Measurements from ENCODE around the gene HDLBP. TPM values are rescaled to one million over a fixed set of nuclear protein-coding genes. Genes with fewer than 3 reads are reported as not detected.

The HDLBP gene
- polyA plus RNA-seq, 3 donors = 50.4 to 73.1 (median 69.9) TPM

- Histone ChIP-seq H3K4me2 (replicated peaks; ENCODE audit: extremely low read depth, low read length, poor library complexity, severe bottlenecking) (no peak overlapping the region), H3K79me2 (ENCODE audit: insufficient read depth, low read length) (peaks cover 5% of the 10 kb centered on the region), H3K36me3 (replicated peaks in 1 of 2; ENCODE audit: control insufficient read depth in 1 of 2, insufficient read depth in 2 of 2, low read length in 2 of 2) (no peaks in the 10 kb centered on the region), H3K4me1 (ENCODE audit: control insufficient read depth in 1 of 2, insufficient read depth in 2 of 2, low read length in 2 of 2) (no peaks in the 10 kb centered on the region), H3K9ac (ENCODE audit: insufficient read depth, low read length, poor library complexity, severe bottlenecking) (no peak overlapping the region), H3K9me3 (replicated peaks in 1 of 2; ENCODE audit: control insufficient read depth in 1 of 2, insufficient read depth in 1 of 2, low read length in 2 of 2) (no peaks in the 10 kb centered on the region), H3K27me3 (ENCODE audit: control insufficient read depth in 2 of 2, insufficient read depth in 2 of 2, low read length in 2 of 2) (no peaks in the 10 kb centered on the region), H3K4me3 (replicated peaks in 1 of 3; ENCODE audit: low read depth in 2 of 3, low read length in 3 of 3) (no peak overlapping the region), H2AFZ (ENCODE audit: insufficient read depth, low read depth, low read length, poor library complexity, severe bottlenecking) (no peak overlapping the region), H4K20me1 (ENCODE audit: insufficient read depth, low read length) (peaks cover 33% of the 10 kb centered on the region), H3K27ac (ENCODE audit: low read depth in 1 of 2, low read length in 2 of 2) (no peak overlapping the region)
- no peak overlapping the region for H3K27ac Mint-ChIP-seq
- intact Hi-C loops (cut with micrococcal nuclease) = no loop called here
- no peak for DNase-seq
- H3K4me3 Mint-ChIP-seq = no peak overlapping the region
- no peaks in the 10 kb centered on the region for H3K9me3 Mint-ChIP-seq
- peaks cover 18% of the 10 kb centered on the region for H3K4me1 Mint-ChIP-seq
- WGBS (ENCODE audit: insufficient coverage) = no CpG with 5 or more reads among the region's 2 CpGs
- H3K36me3 Mint-ChIP-seq = peaks cover 2 to 10% of the 10 kb centered on the region in 2 donors
- TF ChIP-seq CTCF (IDR thresholded peaks at IDR 0.05) = no peak
- peaks cover 0 to 7% (median 2%) of the 10 kb centered on the region in 3 donors for H3K27me3 Mint-ChIP-seq (ENCODE audit: low read depth in 3 of 3)
These were observed 49.3 kb upstream of the HDLBP start for GRCh38 chr2:241364781-241365180.

DNA sequence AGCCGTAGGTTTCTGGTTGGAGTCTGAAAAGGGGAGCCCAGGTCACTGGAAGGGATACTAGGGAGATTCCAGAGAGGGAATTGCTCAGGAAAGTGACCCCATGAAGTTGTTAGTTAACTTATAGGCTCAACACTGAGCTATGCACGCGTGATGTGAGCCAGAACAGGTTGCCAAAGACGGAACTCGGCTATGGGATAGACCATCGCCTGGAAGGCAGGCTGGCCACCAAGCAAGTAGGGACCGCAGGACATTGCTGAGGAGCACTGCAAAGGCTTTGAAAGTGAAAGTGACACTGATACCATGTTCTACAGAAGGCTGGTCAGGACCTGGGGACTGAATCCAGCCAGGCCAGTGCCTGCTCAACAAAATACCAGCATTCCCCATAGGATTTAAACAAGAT, 48.0 kb upstream of the HDLBP start:
- intact Hi-C loops (cut with micrococcal nuclease) = no loop called here
- Histone ChIP-seq H3K27me3 (ENCODE audit: control insufficient read depth in 2 of 2, insufficient read depth in 2 of 2, low read length in 2 of 2) (no peaks in the 10 kb centered on the region), H3K36me3 (replicated peaks in 1 of 2; ENCODE audit: control insufficient read depth in 1 of 2, insufficient read depth in 2 of 2, low read length in 2 of 2) (no peaks in the 10 kb centered on the region), H3K9me3 (replicated peaks in 1 of 2; ENCODE audit: control insufficient read depth in 1 of 2, insufficient read depth in 1 of 2, low read length in 2 of 2) (no peaks in the 10 kb centered on the region), H3K4me1 (ENCODE audit: control insufficient read depth in 1 of 2, insufficient read depth in 2 of 2, low read length in 2 of 2) (peaks cover 5 to 6% of the 10 kb centered on the region in 2 donors), H3K9ac (ENCODE audit: insufficient read depth, low read length, poor library complexity, severe bottlenecking) (no peak overlapping the region), H3K4me2 (replicated peaks; ENCODE audit: extremely low read depth, low read length, poor library complexity, severe bottlenecking) (no peak overlapping the region), H4K20me1 (ENCODE audit: insufficient read depth, low read length) (peaks cover 27% of the 10 kb centered on the region), H3K4me3 (replicated peaks in 1 of 3; ENCODE audit: low read depth in 2 of 3, low read length in 3 of 3) (no peak overlapping the region), H3K27ac (ENCODE audit: low read depth in 1 of 2, low read length in 2 of 2) (no peak overlapping the region), H3K79me2 (ENCODE audit: insufficient read depth, low read length) (peaks cover 10% of the 10 kb centered on the region), H2AFZ (ENCODE audit: insufficient read depth, low read depth, low read length, poor library complexity, severe bottlenecking) (no peak overlapping the region)
- Mint-ChIP-seq H3K36me3 (peaks cover 2 to 16% of the 10 kb centered on the region in 2 donors), H3K27ac (no peak overlapping the region), H3K4me3 (peak overlapping the region in 1 of 2 donors; percentile 14), H3K4me1 (peaks cover 30% of the 10 kb centered on the region), H3K9me3 (no peaks in the 10 kb centered on the region), H3K27me3 (ENCODE audit: low read depth in 3 of 3) (peaks cover 0 to 7% (median 2%) of the 10 kb centered on the region in 3 donors)
- no peak for TF ChIP-seq CTCF (IDR thresholded peaks at IDR 0.05)
- DNase-seq = no peak
- WGBS (ENCODE audit: insufficient coverage) = 97% methylated on average over 7 of the region's 7 CpGs
